Fibroblast of the conjunctiva (primary cell): Measurements from ENCODE around the gene NEURL4.

Experiments
- DNase-seq: peaks from one replicate; pipeline ENCODE4 v3.0.0-alpha.2; 2010; ENCODE audit warnings: low read depth

NEURL4 gene

GRCh38 chr17:7279448-7279847 lies 49.7 kb downstream of the NEURL4 start:
- no peak for DNase-seq

GRCh38 chr17:7266784-7267183 lies 62.4 kb downstream of the NEURL4 start:
- no peak for DNase-seq
